HEK293T (cell line): ENCODE data around the gene FNDC3B.

Source experiments
- ARNT ChIP-seq: fragments of 450-650 bp; IDR thresholded peaks from 2 replicates; pipeline ENCODE4 v1.6.1; 2017; ENCODE audit warnings: mild to moderate bottlenecking
- BHLHE40 ChIP-seq: fragments of 450-650 bp; IDR thresholded peaks from 2 replicates; pipeline ENCODE4 v1.6.1; 2016; ENCODE audit warnings: mild to moderate bottlenecking, moderate library complexity, borderline replicate concordance
- FOXA1 ChIP-seq: fragments of 450-650 bp; IDR thresholded peaks from 2 replicates; pipeline ENCODE4 v1.6.1; 2016; ENCODE audit warnings: mild to moderate bottlenecking
- HDGF ChIP-seq: fragments of 450-650 bp; IDR thresholded peaks from 2 replicates; pipeline ENCODE4 v1.6.1; 2017; ENCODE audit warnings: antibody characterized with exemption, borderline replicate concordance
- LEF1 ChIP-seq: fragments of 450-650 bp; IDR thresholded peaks from 2 replicates; pipeline ENCODE4 v1.6.1; 2017; ENCODE audit warnings: mild to moderate bottlenecking, borderline replicate concordance
- NFRKB ChIP-seq: fragments of 450-650 bp; IDR thresholded peaks from 2 replicates; pipeline ENCODE4 v1.6.1; 2016; ENCODE audit warnings: mild to moderate bottlenecking, moderate library complexity
- SP1 ChIP-seq: fragments of 450-650 bp; IDR thresholded peaks from 2 replicates; pipeline ENCODE4 v1.6.1; 2017
- SUZ12 ChIP-seq: fragments of 450-650 bp; IDR thresholded peaks from 2 replicates; pipeline ENCODE4 v1.6.1; 2016; ENCODE audit warnings: mild to moderate bottlenecking
- TARDBP ChIP-seq: fragments of 450-650 bp; IDR thresholded peaks from 2 replicates; pipeline ENCODE4 v1.6.1; 2016
- ZNF384 ChIP-seq: fragments of 450-650 bp; IDR thresholded peaks from 2 replicates; pipeline ENCODE4 v1.6.1; 2016

DNA sequence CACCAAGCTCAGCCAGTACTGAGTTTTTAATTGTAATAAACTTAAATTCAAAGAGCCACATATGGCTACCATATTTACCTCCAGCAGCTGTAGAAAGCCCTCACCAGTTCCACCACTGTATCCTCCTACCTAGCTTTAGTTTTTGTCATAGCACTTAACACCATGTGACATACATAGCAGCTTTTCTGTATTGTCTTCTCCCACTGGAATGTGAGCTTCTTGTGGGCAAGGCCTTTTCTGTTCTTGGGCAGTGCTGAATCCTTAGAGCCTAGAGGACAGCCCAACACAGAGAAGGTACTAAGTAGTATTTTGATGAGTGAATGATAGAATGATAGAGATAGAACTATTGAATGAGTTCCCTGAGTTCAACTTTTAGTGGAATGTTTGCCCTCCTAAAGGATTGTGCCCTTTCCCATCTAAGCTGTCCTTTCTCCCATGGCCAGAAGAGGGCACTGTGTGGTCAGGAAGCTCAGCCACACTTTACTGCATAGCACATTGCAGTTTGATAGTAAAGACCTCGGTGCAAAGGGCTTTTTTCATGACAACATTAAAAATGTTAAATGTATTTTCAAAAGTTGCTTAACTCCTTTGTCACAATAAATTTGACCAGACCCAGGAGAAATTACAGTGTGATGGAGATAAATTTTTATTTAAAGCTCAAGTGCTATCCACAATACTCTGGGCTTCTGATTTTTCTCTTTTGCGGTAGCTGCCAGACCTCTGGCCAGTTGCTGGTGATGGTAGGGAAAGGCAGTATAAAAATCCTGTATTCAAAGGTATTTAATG, 293.1 kb downstream of the FNDC3B start:
- no peak for TF ChIP-seq HDGF
- no peak for TF ChIP-seq BHLHE40
- no peak for TF ChIP-seq NFRKB
- no peak for TF ChIP-seq TARDBP
- no peak for TF ChIP-seq FOXA1
- no peak for TF ChIP-seq LEF1
- no peak for TF ChIP-seq ARNT
- TF ChIP-seq ZNF384, result no peak
- no peak for TF ChIP-seq SP1
- TF ChIP-seq SUZ12, result no peak
